ENCODE data around the gene DQX1. TPM values are rescaled to one million over a fixed set of nuclear protein-coding genes. Genes with fewer than 3 reads are reported as not detected.

DQX1 gene
- total RNA-seq, 1 experiment from 2014 or later = 1.3 TPM

DNA sequence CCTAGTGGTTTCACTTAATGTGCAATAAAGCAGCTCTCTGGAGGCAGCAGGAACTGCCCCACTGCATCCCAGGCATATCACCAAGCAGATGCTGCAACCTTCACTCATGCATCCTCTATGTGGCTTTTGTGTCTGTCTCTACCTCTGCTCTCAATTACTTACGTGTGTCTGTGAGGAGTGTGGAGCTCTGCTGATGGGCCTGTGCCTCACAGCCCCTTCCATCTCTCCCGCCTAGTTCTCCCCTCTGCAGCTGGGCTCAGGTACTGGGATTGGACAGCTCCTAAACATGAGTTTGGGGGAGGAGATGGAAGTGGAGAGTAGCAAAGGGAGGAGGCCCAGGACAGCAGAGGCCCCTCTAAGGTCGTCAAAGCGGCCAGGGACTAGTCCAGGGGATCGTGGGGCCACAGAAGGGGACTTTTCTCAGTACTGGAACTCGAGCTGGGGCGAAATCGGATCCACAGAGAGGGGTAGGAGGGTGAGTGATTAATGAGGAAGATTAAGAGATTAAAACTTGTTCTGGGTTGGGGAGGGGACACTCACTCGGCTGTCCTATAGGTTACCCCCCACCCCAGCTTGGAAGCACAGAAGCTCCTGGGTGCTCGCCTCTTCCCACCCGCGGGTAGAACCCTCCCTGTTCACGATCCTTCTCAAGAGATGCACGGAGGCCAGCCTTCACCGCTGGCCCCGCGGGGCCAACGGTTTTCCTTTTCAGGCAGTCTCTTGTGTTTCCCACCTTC lies 24.5 kb downstream of the DQX1 start (continued):
- TF ChIP-seq EMX1 (CRISPR knock-in tag; IDR thresholded peaks at IDR 0.05) = no peak
- no peak for TF ChIP-seq GABPB1 (CRISPR knock-in tag; IDR thresholded peaks at IDR 0.05)
- no peak for TF ChIP-seq ZNF219 (CRISPR knock-in tag; IDR thresholded peaks at IDR 0.05; ENCODE audit: borderline replicate concordance)

DNA sequence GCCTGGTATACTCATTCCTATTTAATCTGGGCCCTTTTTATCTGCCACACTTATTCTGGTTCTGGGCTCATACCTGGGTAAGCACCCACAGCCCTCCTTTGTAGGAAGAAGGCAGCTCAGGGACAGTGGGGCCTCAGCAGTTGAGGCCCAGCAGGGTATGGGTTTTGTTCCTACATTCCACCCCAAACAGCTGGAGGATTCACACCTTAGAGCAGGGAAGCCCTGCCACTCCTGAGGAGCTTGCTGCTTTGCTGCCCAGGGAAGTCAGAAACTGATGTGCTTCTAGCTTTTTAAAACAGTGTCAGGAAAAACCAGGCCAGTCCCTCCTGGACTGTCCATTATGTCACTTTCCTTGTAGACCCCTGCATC lies 25.5 kb downstream of the DQX1 start:
- ChIA-PET POLR2A (interaction anchor here (0.8 to 1.5 kb wide), 2 partner anchors 18 to 43 kb away, joined by 3 to 6 read pairs; partner anchors contain the start of genes CCDC142 and WBP1), CTCF (interaction anchor here (1.7 to 6.0 kb wide), 4 partner anchors 10 to 87 kb away, joined by 5 to 43 read pairs (median 12); partner anchors contain the start of genes CCDC142 and TTC31)
- TF ChIP-seq ZNF219 (CRISPR knock-in tag; IDR thresholded peaks at IDR 0.05; ENCODE audit: borderline replicate concordance) = no peak
- TF ChIP-seq ZNF263 (CRISPR knock-in tag; IDR thresholded peaks at IDR 0.05; ENCODE audit: low read depth) = no peak
- peaks cover 54% of the 10 kb centered on the region for H3K4me1 Mint-ChIP-seq
- H3K36me3 Mint-ChIP-seq = peaks cover 13% of the 10 kb centered on the region
- no peak overlapping the region for H3K27ac Mint-ChIP-seq
- DNase-seq (ENCODE audit: low spot score) = no peak
- H3K4me3 Mint-ChIP-seq = no peak overlapping the region
- H3K9me3 Mint-ChIP-seq = no peaks in the 10 kb centered on the region
- ATAC-seq = no peak
- peaks cover 100% of the 10 kb centered on the region for H3K27me3 Mint-ChIP-seq (ENCODE audit: low read depth)

DNA sequence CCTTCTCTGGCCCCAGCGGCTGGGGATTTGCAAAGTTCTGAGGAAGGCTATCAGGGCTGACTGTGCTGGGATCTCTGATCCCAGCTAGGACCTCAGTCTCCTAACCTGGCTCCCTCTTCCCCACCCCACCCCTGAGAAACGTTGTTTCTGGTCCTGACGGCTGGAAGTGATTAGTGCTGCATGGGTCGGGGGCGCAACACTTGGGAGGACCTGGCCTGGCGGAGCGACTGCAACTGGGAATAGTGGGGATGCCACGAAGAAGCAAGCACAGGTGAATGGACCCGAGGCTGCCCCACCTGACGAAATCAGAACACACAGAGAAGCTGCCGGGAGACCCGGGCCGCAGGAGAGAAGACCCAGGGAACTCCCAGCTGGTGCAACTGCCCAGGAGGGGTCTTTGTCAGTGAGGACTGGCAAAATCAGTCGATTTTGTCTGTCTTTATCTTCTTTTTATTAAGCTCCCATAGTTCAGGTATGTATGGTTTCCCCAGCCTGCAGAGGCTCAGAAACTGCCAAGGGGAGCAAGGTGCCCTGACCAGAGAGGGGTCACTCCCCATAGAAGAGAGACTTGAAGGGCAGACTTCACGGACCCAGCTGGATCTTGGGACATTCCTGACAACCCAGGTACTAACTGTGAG lies 26.0 kb downstream of the DQX1 start:
- DNase-seq (ENCODE audit: low spot score) (no peak), ATAC-seq (no peak)
- peaks cover 54% of the 10 kb centered on the region for H3K4me1 Mint-ChIP-seq
- peaks cover 8% of the 10 kb centered on the region for H3K36me3 Mint-ChIP-seq
- TF ChIP-seq, protein P1, sequence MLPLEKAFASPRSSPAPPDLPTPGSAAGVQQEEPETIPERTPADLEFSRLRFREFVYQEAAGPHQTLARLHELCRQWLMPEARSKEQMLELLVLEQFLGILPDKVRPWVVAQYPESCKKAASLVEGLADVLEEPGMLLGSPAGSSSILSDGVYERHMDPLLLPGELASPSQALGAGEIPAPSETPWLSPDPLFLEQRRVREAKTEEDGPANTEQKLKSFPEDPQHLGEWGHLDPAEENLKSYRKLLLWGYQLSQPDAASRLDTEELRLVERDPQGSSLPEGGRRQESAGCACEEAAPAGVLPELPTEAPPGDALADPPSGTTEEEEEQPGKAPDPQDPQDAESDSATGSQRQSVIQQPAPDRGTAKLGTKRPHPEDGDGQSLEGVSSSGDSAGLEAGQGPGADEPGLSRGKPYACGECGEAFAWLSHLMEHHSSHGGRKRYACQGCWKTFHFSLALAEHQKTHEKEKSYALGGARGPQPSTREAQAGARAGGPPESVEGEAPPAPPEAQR (CRISPR knock-in tag; IDR thresholded peaks at IDR 0.05) = no peak
- TF ChIP-seq, protein P2, sequence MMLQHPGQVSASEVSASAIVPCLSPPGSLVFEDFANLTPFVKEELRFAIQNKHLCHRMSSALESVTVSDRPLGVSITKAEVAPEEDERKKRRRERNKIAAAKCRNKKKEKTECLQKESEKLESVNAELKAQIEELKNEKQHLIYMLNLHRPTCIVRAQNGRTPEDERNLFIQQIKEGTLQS (CRISPR knock-in tag; conservative IDR thresholded peaks at IDR 0.05) = no peak
- no peak for TF ChIP-seq ESRRA (CRISPR knock-in tag; IDR thresholded peaks at IDR 0.05; ENCODE audit: borderline replicate concordance)
- TF ChIP-seq, protein P3, sequence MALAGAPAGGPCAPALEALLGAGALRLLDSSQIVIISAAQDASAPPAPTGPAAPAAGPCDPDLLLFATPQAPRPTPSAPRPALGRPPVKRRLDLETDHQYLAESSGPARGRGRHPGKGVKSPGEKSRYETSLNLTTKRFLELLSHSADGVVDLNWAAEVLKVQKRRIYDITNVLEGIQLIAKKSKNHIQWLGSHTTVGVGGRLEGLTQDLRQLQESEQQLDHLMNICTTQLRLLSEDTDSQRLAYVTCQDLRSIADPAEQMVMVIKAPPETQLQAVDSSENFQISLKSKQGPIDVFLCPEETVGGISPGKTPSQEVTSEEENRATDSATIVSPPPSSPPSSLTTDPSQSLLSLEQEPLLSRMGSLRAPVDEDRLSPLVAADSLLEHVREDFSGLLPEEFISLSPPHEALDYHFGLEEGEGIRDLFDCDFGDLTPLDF (CRISPR knock-in tag; IDR thresholded peaks at IDR 0.05) = no peak
- no peak for TF ChIP-seq ZNF232 (CRISPR knock-in tag; IDR thresholded peaks at IDR 0.05)
- no peak for TF ChIP-seq MXD4 (CRISPR knock-in tag; IDR thresholded peaks at IDR 0.05; ENCODE audit: borderline replicate concordance)
- TF ChIP-seq, protein P4, sequence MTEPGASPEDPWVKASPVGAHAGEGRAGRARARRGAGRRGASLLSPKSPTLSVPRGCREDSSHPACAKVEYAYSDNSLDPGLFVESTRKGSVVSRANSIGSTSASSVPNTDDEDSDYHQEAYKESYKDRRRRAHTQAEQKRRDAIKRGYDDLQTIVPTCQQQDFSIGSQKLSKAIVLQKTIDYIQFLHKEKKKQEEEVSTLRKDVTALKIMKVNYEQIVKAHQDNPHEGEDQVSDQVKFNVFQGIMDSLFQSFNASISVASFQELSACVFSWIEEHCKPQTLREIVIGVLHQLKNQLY (CRISPR knock-in tag; IDR thresholded peaks at IDR 0.05) = no peak
- peaks cover 100% of the 10 kb centered on the region for H3K27me3 Mint-ChIP-seq (ENCODE audit: low read depth)
- H3K27ac Mint-ChIP-seq = no peak overlapping the region
- ChIA-PET CTCF (interaction anchor here (0.8 to 6.0 kb wide), 6 partner anchors 10 to 165 kb away, joined by 3 to 43 read pairs (median 6); partner anchors contain the start of genes CCDC142 and TTC31), POLR2A (interaction anchor here (0.6 to 1.5 kb wide), 4 partner anchors 18 to 214 kb away, joined by 3 to 6 read pairs (median 4); partner anchors contain the start of genes CCDC142 and WBP1)
- H3K4me3 Mint-ChIP-seq = peak overlapping the region; percentile 79
- no peaks in the 10 kb centered on the region for H3K9me3 Mint-ChIP-seq

DNA sequence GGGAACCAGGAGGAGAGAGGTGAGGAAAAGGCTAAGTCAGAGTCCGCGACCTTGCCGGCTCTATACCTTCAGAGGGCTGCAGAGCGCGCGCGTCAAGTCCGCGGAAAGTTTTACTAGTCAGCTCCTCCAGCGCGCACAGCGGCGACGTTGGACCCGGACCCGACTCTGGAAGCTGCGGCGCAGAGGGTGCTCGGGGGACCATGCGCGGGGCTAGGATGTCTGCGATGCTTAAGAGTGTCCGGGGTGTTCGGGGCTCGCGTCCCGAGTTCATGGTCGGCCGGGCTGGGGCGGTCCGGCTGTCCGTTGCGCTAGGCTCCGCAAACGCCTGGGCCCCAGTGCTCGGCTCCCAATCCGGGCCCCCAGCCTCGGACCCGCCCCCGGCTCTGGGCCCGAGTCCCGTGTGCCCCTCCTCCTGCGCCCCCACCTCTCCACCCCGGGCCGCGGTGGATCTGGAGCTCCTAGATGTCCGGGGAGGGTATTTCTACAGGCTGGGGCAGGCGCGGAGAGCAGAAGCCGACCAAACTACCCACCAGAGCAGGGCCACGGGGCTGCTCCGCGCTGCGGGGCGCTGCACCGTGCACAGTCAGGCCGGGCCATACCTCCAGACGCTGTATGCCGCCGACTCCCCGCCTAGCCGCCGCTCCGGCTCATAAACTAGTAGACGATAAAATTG lies 26.6 kb downstream of the DQX1 start, which contains the start of gene LBX2:
Gene LBX2 (minus strand): TSS at position 337 of the 673 bp plus-strand sequence. CDS start 66 bp downstream, at position 271.
- H3K27ac Mint-ChIP-seq = no peak within 1 kb of the TSS
- DNase-seq (ENCODE audit: low spot score) = peak; percentile 52
- CTCF ChIA-PET = interaction anchor here (0.8 to 6.0 kb wide), 5 partner anchors 16 to 164 kb away, joined by 3 to 43 read pairs (median 5); partner anchors contain the start of genes CCDC142 and TTC31
- H3K4me3 Mint-ChIP-seq = peak within 1 kb of the TSS; percentile 79
- ATAC-seq = peak; percentile 5
- H3K27me3 Mint-ChIP-seq (ENCODE audit: low read depth) = peaks cover 100% of the 10 kb centered on the region
- H3K36me3 Mint-ChIP-seq = peaks cover 2% of the 10 kb centered on the region; the same call in 1 of the 2 replicates
- peaks cover 50% of the 10 kb centered on the region for H3K4me1 Mint-ChIP-seq
- H3K9me3 Mint-ChIP-seq = no peaks in the 10 kb centered on the region
- POLR2A ChIA-PET = interaction anchor here (0.6 to 1.5 kb wide), 5 partner anchors 16 to 215 kb away, joined by 3 to 6 read pairs (median 4); partner anchors contain the start of genes CCDC142, TTC31 and WBP1
- TF ChIP-seq CREB1 (CRISPR knock-in tag; IDR thresholded peaks at IDR 0.05) (no peak), ETV6 (CRISPR knock-in tag; IDR thresholded peaks at IDR 0.05) (no peak), SMAD4 (CRISPR knock-in tag; IDR thresholded peaks at IDR 0.05) (no peak), FOXJ3 (CRISPR knock-in tag; IDR thresholded peaks at IDR 0.05; ENCODE audit: borderline replicate concordance) (no peak)
- TF ChIP-seq, protein P5, sequence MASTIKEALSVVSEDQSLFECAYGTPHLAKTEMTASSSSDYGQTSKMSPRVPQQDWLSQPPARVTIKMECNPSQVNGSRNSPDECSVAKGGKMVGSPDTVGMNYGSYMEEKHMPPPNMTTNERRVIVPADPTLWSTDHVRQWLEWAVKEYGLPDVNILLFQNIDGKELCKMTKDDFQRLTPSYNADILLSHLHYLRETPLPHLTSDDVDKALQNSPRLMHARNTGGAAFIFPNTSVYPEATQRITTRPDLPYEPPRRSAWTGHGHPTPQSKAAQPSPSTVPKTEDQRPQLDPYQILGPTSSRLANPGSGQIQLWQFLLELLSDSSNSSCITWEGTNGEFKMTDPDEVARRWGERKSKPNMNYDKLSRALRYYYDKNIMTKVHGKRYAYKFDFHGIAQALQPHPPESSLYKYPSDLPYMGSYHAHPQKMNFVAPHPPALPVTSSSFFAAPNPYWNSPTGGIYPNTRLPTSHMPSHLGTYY (CRISPR knock-in tag; IDR thresholded peaks at IDR 0.05) = no peak
- TF ChIP-seq, protein P6, sequence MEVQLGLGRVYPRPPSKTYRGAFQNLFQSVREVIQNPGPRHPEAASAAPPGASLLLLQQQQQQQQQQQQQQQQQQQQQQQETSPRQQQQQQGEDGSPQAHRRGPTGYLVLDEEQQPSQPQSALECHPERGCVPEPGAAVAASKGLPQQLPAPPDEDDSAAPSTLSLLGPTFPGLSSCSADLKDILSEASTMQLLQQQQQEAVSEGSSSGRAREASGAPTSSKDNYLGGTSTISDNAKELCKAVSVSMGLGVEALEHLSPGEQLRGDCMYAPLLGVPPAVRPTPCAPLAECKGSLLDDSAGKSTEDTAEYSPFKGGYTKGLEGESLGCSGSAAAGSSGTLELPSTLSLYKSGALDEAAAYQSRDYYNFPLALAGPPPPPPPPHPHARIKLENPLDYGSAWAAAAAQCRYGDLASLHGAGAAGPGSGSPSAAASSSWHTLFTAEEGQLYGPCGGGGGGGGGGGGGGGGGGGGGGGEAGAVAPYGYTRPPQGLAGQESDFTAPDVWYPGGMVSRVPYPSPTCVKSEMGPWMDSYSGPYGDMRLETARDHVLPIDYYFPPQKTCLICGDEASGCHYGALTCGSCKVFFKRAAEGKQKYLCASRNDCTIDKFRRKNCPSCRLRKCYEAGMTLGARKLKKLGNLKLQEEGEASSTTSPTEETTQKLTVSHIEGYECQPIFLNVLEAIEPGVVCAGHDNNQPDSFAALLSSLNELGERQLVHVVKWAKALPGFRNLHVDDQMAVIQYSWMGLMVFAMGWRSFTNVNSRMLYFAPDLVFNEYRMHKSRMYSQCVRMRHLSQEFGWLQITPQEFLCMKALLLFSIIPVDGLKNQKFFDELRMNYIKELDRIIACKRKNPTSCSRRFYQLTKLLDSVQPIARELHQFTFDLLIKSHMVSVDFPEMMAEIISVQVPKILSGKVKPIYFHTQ (CRISPR knock-in tag; IDR thresholded peaks at IDR 0.05) = no peak
- TF ChIP-seq, protein P7, sequence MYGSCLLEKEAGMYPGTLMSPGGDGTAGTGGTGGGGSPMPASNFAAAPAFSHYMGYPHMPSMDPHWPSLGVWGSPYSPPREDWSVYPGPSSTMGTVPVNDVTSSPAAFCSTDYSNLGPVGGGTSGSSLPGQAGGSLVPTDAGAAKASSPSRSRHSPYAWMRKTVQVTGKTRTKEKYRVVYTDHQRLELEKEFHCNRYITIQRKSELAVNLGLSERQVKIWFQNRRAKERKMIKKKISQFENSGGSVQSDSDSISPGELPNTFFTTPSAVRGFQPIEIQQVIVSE (CRISPR knock-in tag; IDR thresholded peaks at IDR 0.05; ENCODE audit: borderline replicate concordance) = no peak

All from WTC11 (cell line).